B cell (primary cell): Measurements from ENCODE around the gene GEMIN5. TPM values are rescaled to one million over a fixed set of nuclear protein-coding genes. Genes with fewer than 3 reads are reported as not detected.

Experiments
- ATAC-seq: fragments of 200-7000 bp; cut with Tn5 transposase; one replicate; pipeline ENCODE4 v1.10.0; 2021; ENCODE audit warnings: low read depth, mild to moderate bottlenecking, moderate number of reproducible peaks, moderate library complexity
- CTCF ChIA-PET: fragments of 350-600 bp; sonication (Branson Sonifier 250); formaldehyde crosslinking; loops from one replicate; lab custom pipeline; 2021; ENCODE audit warnings: antibody characterized with exemption, inconsistent platforms; lab: Charles Lee
- POLR2A ChIA-PET: fragments of 350-600 bp; sonication (Branson Sonifier 250); formaldehyde crosslinking; loops from one replicate; lab custom pipeline; 2021; ENCODE audit warnings: antibody characterized with exemption; lab: Charles Lee
- DNase-seq: peaks from one replicate; pipeline ENCODE4 v3.0.0; 2013
- H2AFZ ChIP-seq: 2 replicates; pipeline ENCODE4 v1.6.1; 2012; ENCODE audit warnings: mild to moderate bottlenecking, low read depth, low read length; ENCODE audit not compliant: insufficient read depth, poor library complexity, severe bottlenecking
- H3K27ac ChIP-seq, 2 donors: 1 replicate in 1 of 2; 2 replicates in 1 of 2; pipeline ENCODE4 v1.5.1; 2012 to 2013; ENCODE audit warnings: low read length in 2 of 2, mild to moderate bottlenecking in 2 of 2, moderate library complexity in 1 of 2
- H3K27me3 ChIP-seq, 4 experiments: fragments of 200-600 bp in 1 of 4; sonication (generic) in 1 of 4; replicated peaks in 1 of 4; 1 replicate in 2 of 4; 2 replicates in 2 of 4; pipeline versions ENCODE4 v1.6.1 to v1.7.0; 2013 to 2016; ENCODE audit warnings: low read length in 3 of 4, mild to moderate bottlenecking in 2 of 4, mixed read lengths in 1 of 4, moderate library complexity in 1 of 4; ENCODE audit not compliant: insufficient read depth in 4 of 4, control insufficient read depth in 3 of 4; ENCODE audit errors: control extremely low read depth in 1 of 4
- H3K36me3 ChIP-seq, 2 experiments: replicated peaks in 1 of 2; 1 replicate in 1 of 2; 2 replicates in 1 of 2; pipeline versions ENCODE4 v1.6.1 to v1.7.1; 2013; ENCODE audit warnings: low read length in 1 of 2; ENCODE audit not compliant: insufficient read depth in 2 of 2, control insufficient read depth in 1 of 2; ENCODE audit errors: control extremely low read depth in 1 of 2, extremely low read depth in 1 of 2
- H3K4me1 ChIP-seq, 2 donors: fragments of 200-600 bp in 1 of 2; sonication (generic) in 1 of 2; 1 replicate in 1 of 2; 2 replicates in 1 of 2; pipeline versions ENCODE4 v1.5.1 to v1.6.1; 2013 to 2017; ENCODE audit warnings: low read length in 2 of 2; ENCODE audit not compliant: control insufficient read depth in 2 of 2, insufficient read depth in 2 of 2
- H3K4me2 ChIP-seq: replicated peaks from 2 replicates; pipeline ENCODE3; 2012; ENCODE audit warnings: mild to moderate bottlenecking, low read depth, low read length; ENCODE audit not compliant: poor library complexity, severe bottlenecking
- H3K4me3 ChIP-seq, 5 experiments: fragments of 200-600 bp in 1 of 5; sonication (generic) in 1 of 5; 1 replicate in 3 of 5; 2 replicates in 2 of 5; pipeline versions ENCODE4 v1.5.1 to v1.7.0; 2011 to 2016; ENCODE audit warnings: low read length in 4 of 5, mild to moderate bottlenecking in 4 of 5, low read depth in 2 of 5, control low read depth in 1 of 5, moderate library complexity in 1 of 5; ENCODE audit not compliant: insufficient read depth in 1 of 5; ENCODE audit errors: control extremely low read depth in 1 of 5, extremely low read depth in 1 of 5
- H3K79me2 ChIP-seq: fragments of 200-600 bp; sonication (generic); one replicate; pipeline ENCODE4 v1.6.0; 2016; ENCODE audit warnings: low read length; ENCODE audit not compliant: control insufficient read depth, insufficient read depth
- H3K9ac ChIP-seq: fragments of 200-600 bp; sonication (generic); 2 replicates; pipeline ENCODE4 v1.6.1; 2017; ENCODE audit warnings: mild to moderate bottlenecking, low read length, moderate library complexity
- H3K9me3 ChIP-seq, 3 donors: one replicate each; pipeline versions ENCODE4 v1.6.1 to v1.7.1; 2013; ENCODE audit warnings: low read length in 2 of 3; ENCODE audit not compliant: control insufficient read depth in 2 of 3, insufficient read depth in 1 of 3; ENCODE audit errors: control extremely low read depth in 1 of 3
- H4K20me1 ChIP-seq: 2 replicates; pipeline ENCODE4 v1.6.0; 2012; ENCODE audit warnings: mild to moderate bottlenecking, low read length; ENCODE audit not compliant: insufficient read depth, control insufficient read depth, poor library complexity, severe bottlenecking
- H3K27ac Mint-ChIP-seq: one replicate; pipeline ENCODE4 v1.8.0; 2021; ENCODE audit warnings: mixed read lengths
- H3K27me3 Mint-ChIP-seq: one replicate; pipeline ENCODE4 v1.8.0; 2021; ENCODE audit warnings: mixed read lengths
- H3K4me1 Mint-ChIP-seq: one replicate; pipeline ENCODE4 v1.8.0; 2021; ENCODE audit warnings: mixed read lengths
- H3K4me3 Mint-ChIP-seq: one replicate; pipeline ENCODE4 v1.8.0; 2021; ENCODE audit warnings: mixed read lengths
- H3K9me3 Mint-ChIP-seq: one replicate; pipeline ENCODE4 v1.8.0; 2022; ENCODE audit warnings: mixed read lengths; ENCODE audit not compliant: insufficient read depth
- EZH2 ChIP-seq: IDR thresholded peaks from 2 replicates; pipeline ENCODE4 v1.6.1; 2012; ENCODE audit warnings: borderline replicate concordance, low read depth, mild to moderate bottlenecking, moderate library complexity, low read length; ENCODE audit not compliant: insufficient read depth, poor library complexity, severe bottlenecking
- WGBS: methylation state at CpG from one replicate; pipeline ENCODE4 v1.1.5; 2013; ENCODE audit warnings: missing lambda C conversion rate; ENCODE audit not compliant: insufficient coverage; 5-methylcytosine and 5-hydroxymethylcytosine counted together
- intact Hi-C: fragments of 100-400 bp; cut with micrococcal nuclease; formaldehyde crosslinking; loops from one replicate; pipeline ENCODE4 v1.10.0; 2022
- polyA plus RNA-seq: library from polyadenylated mRNA; depleted of rRNA; stranded (reverse); fragments of >200 nt; gene quantifications from 2 replicates; pipeline ENCODE4 v1.2.3, GENCODE V29; 2012
- total RNA-seq, 2 donors: library from RNA; stranded (reverse); fragments of 120-200 nt in 1 of 2; gene quantifications; 1 replicate in 1 of 2; 2 replicates in 1 of 2; pipeline versions ENCODE4 v1.2.3 to v1.2.4, GENCODE V29; 2013 to 2022
- TF ChIP-seq, protein P1 (sequence below): fragments of 200-600 bp; IDR thresholded peaks from one replicate; pipeline ENCODE4 v1.8.0; 2022; ENCODE audit warnings: antibody characterized with exemption, mild to moderate bottlenecking

Gene GEMIN5
- total and polyA plus RNA-seq, 2 donors (not counting 1 experiment from before 2014, with no cell fraction given), result 3.6 to 15.5 TPM

DNA sequence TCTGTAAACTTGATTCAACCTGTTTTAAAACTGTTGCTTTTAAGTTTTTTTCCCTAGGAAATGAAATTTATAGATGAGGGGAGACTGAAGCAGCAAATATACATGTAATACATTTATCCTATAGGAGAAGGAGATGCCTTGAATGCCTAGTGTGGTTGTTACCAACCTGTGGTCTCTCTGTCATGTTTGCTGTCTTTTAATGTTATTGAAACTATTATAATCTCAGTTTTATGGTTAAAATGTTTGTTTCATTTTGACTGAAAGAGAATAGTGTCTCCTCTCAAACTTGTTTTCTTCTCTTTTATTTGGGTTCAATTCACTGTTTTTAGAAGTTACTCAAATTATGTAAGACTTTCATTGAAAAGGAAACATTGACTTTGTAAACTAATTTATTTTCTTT is 18.7 kb upstream of the GEMIN5 start:
- Mint-ChIP-seq H3K27me3 (no peaks in the 10 kb centered on the region), H3K4me3 (no peak overlapping the region), H3K27ac (no peak overlapping the region), H3K4me1 (no peaks in the 10 kb centered on the region), H3K9me3 (no peaks in the 10 kb centered on the region)
- no peaks in the 10 kb centered on the region for H4K20me1 ChIP-seq
- H3K4me3 ChIP-seq, result no peak overlapping the region
- DNase-seq (no peak), ATAC-seq (no peak)
- ChIA-PET POLR2A (no interaction called here), CTCF (no interaction called here)
- H3K9me3 ChIP-seq, result no peaks in the 10 kb centered on the region
- H2AFZ ChIP-seq, result no peak overlapping the region
- H3K4me2 ChIP-seq, result no peak overlapping the region
- intact Hi-C loops, result no loop called here
- peaks cover 6 to 45% of the 10 kb centered on the region in 2 experiments for H3K36me3 ChIP-seq
- H3K9ac ChIP-seq, result no peak overlapping the region
- peaks cover 16% of the 10 kb centered on the region for H3K79me2 ChIP-seq
- H3K27ac ChIP-seq, result peak overlapping the region in 1 of 2 donors; percentile 19
- TF ChIP-seq, protein P1, sequence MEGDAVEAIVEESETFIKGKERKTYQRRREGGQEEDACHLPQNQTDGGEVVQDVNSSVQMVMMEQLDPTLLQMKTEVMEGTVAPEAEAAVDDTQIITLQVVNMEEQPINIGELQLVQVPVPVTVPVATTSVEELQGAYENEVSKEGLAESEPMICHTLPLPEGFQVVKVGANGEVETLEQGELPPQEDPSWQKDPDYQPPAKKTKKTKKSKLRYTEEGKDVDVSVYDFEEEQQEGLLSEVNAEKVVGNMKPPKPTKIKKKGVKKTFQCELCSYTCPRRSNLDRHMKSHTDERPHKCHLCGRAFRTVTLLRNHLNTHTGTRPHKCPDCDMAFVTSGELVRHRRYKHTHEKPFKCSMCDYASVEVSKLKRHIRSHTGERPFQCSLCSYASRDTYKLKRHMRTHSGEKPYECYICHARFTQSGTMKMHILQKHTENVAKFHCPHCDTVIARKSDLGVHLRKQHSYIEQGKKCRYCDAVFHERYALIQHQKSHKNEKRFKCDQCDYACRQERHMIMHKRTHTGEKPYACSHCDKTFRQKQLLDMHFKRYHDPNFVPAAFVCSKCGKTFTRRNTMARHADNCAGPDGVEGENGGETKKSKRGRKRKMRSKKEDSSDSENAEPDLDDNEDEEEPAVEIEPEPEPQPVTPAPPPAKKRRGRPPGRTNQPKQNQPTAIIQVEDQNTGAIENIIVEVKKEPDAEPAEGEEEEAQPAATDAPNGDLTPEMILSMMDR, result no peak
- TF ChIP-seq EZH2, result no peak
- H3K4me1 ChIP-seq, result no peaks in the 10 kb centered on the region
- H3K27me3 ChIP-seq, result no peaks in the 10 kb centered on the region

DNA sequence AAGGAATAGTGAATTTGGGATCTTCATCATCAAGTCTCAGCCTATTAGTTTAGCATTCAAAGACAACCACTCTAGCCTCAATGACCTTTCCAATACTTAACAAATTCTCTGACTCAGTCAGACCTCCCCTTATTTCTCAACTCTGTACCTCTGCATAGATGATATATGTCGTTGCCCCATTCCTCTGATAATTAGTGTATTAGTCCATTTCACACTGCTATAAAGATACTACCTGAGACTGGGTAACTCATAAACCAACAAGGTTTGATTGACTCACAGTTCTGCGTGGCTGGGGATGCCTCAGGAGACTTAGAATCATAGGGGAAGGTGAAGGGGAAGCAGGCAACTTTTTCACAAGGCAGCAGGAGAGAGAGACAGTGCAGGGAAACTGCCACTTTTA is 11.8 kb upstream of the GEMIN5 start:
- H3K9me3 Mint-ChIP-seq, result no peaks in the 10 kb centered on the region
- H3K79me2 ChIP-seq, result peaks cover 78% of the 10 kb centered on the region
- H3K27me3 Mint-ChIP-seq, result no peaks in the 10 kb centered on the region
- H3K9ac ChIP-seq, result no peak overlapping the region
- peaks cover 4 to 22% of the 10 kb centered on the region in 2 experiments for H3K36me3 ChIP-seq
- no peaks in the 10 kb centered on the region for H3K27me3 ChIP-seq
- no peak overlapping the region for H3K4me2 ChIP-seq
- no peak overlapping the region for H3K27ac Mint-ChIP-seq
- no peak overlapping the region for H3K27ac ChIP-seq
- ChIA-PET CTCF (no interaction called here), POLR2A (no interaction called here)
- no peak overlapping the region for H3K4me3 ChIP-seq
- H2AFZ ChIP-seq, result no peak overlapping the region
- DNase-seq (no peak), ATAC-seq (no peak)
- no CpG with 5 or more reads among the region's 2 CpGs for WGBS
- H4K20me1 ChIP-seq, result peaks cover 28% of the 10 kb centered on the region
- H3K4me1 ChIP-seq, result peaks cover 2 to 3% of the 10 kb centered on the region in 2 donors
- H3K9me3 ChIP-seq, result no peaks in the 10 kb centered on the region
- TF ChIP-seq, protein P1, result no peak
- TF ChIP-seq EZH2, result no peak
- no peak overlapping the region for H3K4me3 Mint-ChIP-seq
- H3K4me1 Mint-ChIP-seq, result peaks cover 23% of the 10 kb centered on the region
- intact Hi-C loops, result loop anchor here (5.0 kb wide), 1 partner anchor 1983 kb away; no protein-coding TSS in a partner anchor
